A673 (cell line): Measurements from ENCODE around the gene EVA1B. TPM values are rescaled to one million over a fixed set of nuclear protein-coding genes. Genes with fewer than 3 reads are reported as not detected.

Source experiments
- BruUV-seq: library from RNA; stranded (reverse); fragments of 400-500 nt; replicated peaks from 2 replicates; lab custom pipeline; 2021; lab: Mats Ljungman, UMichigan
- CTCF ChIA-PET: fragments of 300-600 bp; sonication (Branson Sonifier 250); formaldehyde crosslinking; loops from one replicate; lab custom pipeline; 2022; ENCODE audit warnings: antibody characterized with exemption; lab: Charles Lee
- POLR2A ChIA-PET: fragments of 300-600 bp; sonication (Branson Sonifier 250); formaldehyde crosslinking; loops from one replicate; lab custom pipeline; 2022; ENCODE audit warnings: antibody characterized with exemption; ENCODE audit not compliant: low non-redundant PET; lab: Charles Lee
- DNase-seq: peaks from one replicate; pipeline ENCODE4 v3.0.0-alpha.2; 2015; ENCODE audit warnings: low spot score
- H3K27ac ChIP-seq: fragments of 200-600 bp; sonication (generic); 2 replicates; pipeline ENCODE4 v1.5.1; 2016; ENCODE audit warnings: mixed run types, low read depth, mild to moderate bottlenecking, mixed read lengths, antibody characterized with exemption, low read length; ENCODE audit not compliant: poor library complexity, severe bottlenecking
- H3K27me3 ChIP-seq: fragments of 200-600 bp; sonication (generic); replicated peaks from 2 replicates; pipeline ENCODE4 v1.6.1; 2017; ENCODE audit warnings: mixed run types, low read depth, mild to moderate bottlenecking, mixed read lengths, antibody characterized with exemption, low read length; ENCODE audit not compliant: insufficient read depth, poor library complexity
- H3K36me3 ChIP-seq: fragments of 200-600 bp; sonication (generic); 2 replicates; pipeline ENCODE4 v1.6.1; 2016; ENCODE audit warnings: mixed run types, mild to moderate bottlenecking, mixed read lengths, antibody characterized with exemption, low read length; ENCODE audit not compliant: insufficient read depth, poor library complexity, severe bottlenecking
- H3K4me1 ChIP-seq: fragments of 200-600 bp; sonication (generic); 2 replicates; pipeline ENCODE4 v1.6.1; 2017; ENCODE audit warnings: mixed run types, mild to moderate bottlenecking, mixed read lengths, antibody characterized with exemption, low read length; ENCODE audit not compliant: insufficient read depth, poor library complexity, severe bottlenecking
- H3K4me3 ChIP-seq: fragments of 200-600 bp; sonication (generic); 2 replicates; pipeline ENCODE4 v1.5.1; 2016; ENCODE audit warnings: low read depth, mixed run types, mild to moderate bottlenecking, mixed read lengths, low read length; ENCODE audit not compliant: poor library complexity, severe bottlenecking
- H3K9me3 ChIP-seq: fragments of 200-600 bp; sonication (generic); 2 replicates; pipeline ENCODE4 v1.6.1; 2016; ENCODE audit warnings: mixed run types, low read depth, mild to moderate bottlenecking, mixed read lengths, antibody characterized with exemption, low read length; ENCODE audit not compliant: poor library complexity, severe bottlenecking
- CTCF ChIP-seq: fragments of 300-800, 200-600 bp; sonication (generic); conservative IDR thresholded peaks from 2 replicates; pipeline ENCODE4 v1.5.1; 2017; ENCODE audit warnings: low read depth, mild to moderate bottlenecking, antibody characterized with exemption, low read length, moderate library complexity, mixed read lengths
- EZH2 ChIP-seq: fragments of 200-600 bp; sonication (generic); IDR thresholded peaks from 2 replicates; pipeline ENCODE4 v1.6.1; 2017; ENCODE audit warnings: borderline replicate concordance, low read depth, mild to moderate bottlenecking, mixed read lengths, antibody characterized with exemption, low read length; ENCODE audit not compliant: poor library complexity, severe bottlenecking
- intact Hi-C: fragments of 100-400 bp; cut with micrococcal nuclease; formaldehyde crosslinking; loops from one replicate; pipeline ENCODE4 v1.10.0; 2022; ENCODE audit not compliant: unreplicated experiment
- total RNA-seq: library from RNA; stranded (reverse); gene quantifications from 2 replicates; pipeline ENCODE4 v1.2.3, GENCODE V29; 2021

EVA1B gene
- total RNA-seq, 1 experiment from 2014 or later = 6.2 TPM

- intact Hi-C loops = loop anchor here (2.0 kb wide), 1 partner anchor 79 kb away; no protein-coding TSS in a partner anchor
- no peak overlapping the region for H3K27ac ChIP-seq
- DNase-seq = no peak
- ChIA-PET POLR2A (interaction anchor here (0.6 kb wide), 1 partner anchor 45 kb away, joined by 3 read pairs; no protein-coding TSS in a partner anchor), CTCF (interaction anchor here (0.6 kb wide), 1 partner anchor 27 kb away, joined by 3 read pairs; no protein-coding TSS in a partner anchor)
- no peaks in the 10 kb centered on the region for H3K27me3 ChIP-seq
- no peaks in the 10 kb centered on the region for H3K9me3 ChIP-seq
- H3K4me1 ChIP-seq = no peaks in the 10 kb centered on the region
- no peak for TF ChIP-seq EZH2
- no peak for TF ChIP-seq CTCF
- peaks cover 30% of the 10 kb centered on the region for H3K36me3 ChIP-seq
- BruUV-seq = no TSS peak
- H3K4me3 ChIP-seq = no peak overlapping the region
Measured at GRCh38 chr1:36341626-36342320, 18.3 kb upstream of the EVA1B start.

- intact Hi-C loops = no loop called here
- ChIA-PET CTCF (no interaction called here), POLR2A (no interaction called here)
- Histone ChIP-seq H3K4me3 (no peak overlapping the region), H3K4me1 (no peaks in the 10 kb centered on the region), H3K9me3 (no peaks in the 10 kb centered on the region), H3K27ac (no peak overlapping the region), H3K36me3 (peaks cover 17% of the 10 kb centered on the region), H3K27me3 (no peaks in the 10 kb centered on the region)
- no peak for DNase-seq
- BruUV-seq = TSS peak; percentile 77
- TF ChIP-seq CTCF = no peak
- no peak for TF ChIP-seq EZH2
Measured at GRCh38 chr1:36339615-36340014, 16.2 kb upstream of the EVA1B start.

GRCh38 chr1:36339215-36339614 is 15.8 kb upstream of the EVA1B start:
- BruUV-seq = no TSS peak
- no peak for DNase-seq

More at GRCh38 chr1:36339215-36339614, 15.8 kb upstream of the EVA1B start:
- Histone ChIP-seq H3K27me3 (no peaks in the 10 kb centered on the region), H3K36me3 (peaks cover 15% of the 10 kb centered on the region), H3K27ac (no peak overlapping the region), H3K4me3 (no peak overlapping the region), H3K9me3 (no peaks in the 10 kb centered on the region), H3K4me1 (no peaks in the 10 kb centered on the region)
- POLR2A ChIA-PET = no interaction called here
- TF ChIP-seq CTCF (no peak), EZH2 (no peak)
- CTCF ChIA-PET = no interaction called here
- intact Hi-C loops = no loop called here
